Mesenchymal stem cell (in vitro differentiated cells and primary cell): ENCODE data around the gene PARD3B.

Experiments used
- DNase-seq: peaks from one replicate; pipeline ENCODE4 v3.0.0-alpha.2; 2013
- H2AFZ ChIP-seq: one replicate; pipeline ENCODE4 v1.6.1; 2013; ENCODE audit warnings: low read depth, mild to moderate bottlenecking, control low read depth, inconsistent platforms, low read length, moderate library complexity
- H2AK5ac ChIP-seq: 2 replicates; pipeline ENCODE4 v1.6.1; 2013; ENCODE audit warnings: low read length, moderate library complexity, mild to moderate bottlenecking, inconsistent platforms; ENCODE audit not compliant: severe bottlenecking
- H2BK120ac ChIP-seq: one replicate; pipeline ENCODE4 v1.6.1; 2013; ENCODE audit warnings: low read depth, mild to moderate bottlenecking, inconsistent platforms, low read length, moderate library complexity
- H2BK12ac ChIP-seq, 2 experiments: one replicate each; pipeline ENCODE4 v1.6.1; 2013; ENCODE audit warnings: inconsistent platforms in 2 of 2, low read length in 2 of 2, mild to moderate bottlenecking in 2 of 2, moderate library complexity in 2 of 2, control low read depth in 1 of 2
- H2BK15ac ChIP-seq: one replicate; pipeline ENCODE4 v1.6.1; 2013; ENCODE audit warnings: mild to moderate bottlenecking, low read depth, inconsistent platforms; ENCODE audit not compliant: poor library complexity, severe bottlenecking
- H2BK5ac ChIP-seq: 2 replicates; pipeline ENCODE4 v1.6.1; 2013; ENCODE audit warnings: low read depth, mild to moderate bottlenecking, low read length, control low read depth, inconsistent platforms; ENCODE audit not compliant: poor library complexity, severe bottlenecking
- H3K14ac ChIP-seq, 2 experiments: one replicate each; pipeline ENCODE4 v1.6.1; 2013; ENCODE audit warnings: inconsistent platforms in 2 of 2, low read length in 2 of 2, control low read depth in 1 of 2, mild to moderate bottlenecking in 1 of 2, moderate library complexity in 1 of 2
- H3K18ac ChIP-seq, 2 experiments: one replicate each; pipeline ENCODE4 v1.6.1; 2013; ENCODE audit warnings: inconsistent platforms in 2 of 2, low read length in 2 of 2, control low read depth in 1 of 2, low read depth in 1 of 2, mild to moderate bottlenecking in 1 of 2
- H3K23ac ChIP-seq, 2 experiments: one replicate each; pipeline ENCODE4 v1.6.1; 2013; ENCODE audit warnings: inconsistent platforms in 2 of 2, low read length in 2 of 2, mild to moderate bottlenecking in 2 of 2, moderate library complexity in 2 of 2, control low read depth in 1 of 2
- H3K27ac ChIP-seq: 2 replicates; pipeline ENCODE4 v1.5.1; 2013; ENCODE audit warnings: mild to moderate bottlenecking, moderate library complexity, low read length, control low read depth, inconsistent platforms; ENCODE audit not compliant: poor library complexity, severe bottlenecking
- H3K27me3 ChIP-seq, 2 experiments: 2 replicates each; pipeline versions ENCODE4 v1.6.1 to v1.7.0; 2013; ENCODE audit warnings: low read length in 2 of 2, mild to moderate bottlenecking in 2 of 2, moderate library complexity in 2 of 2, control low read depth in 1 of 2, inconsistent platforms in 1 of 2; ENCODE audit not compliant: control insufficient read depth in 1 of 2, insufficient read depth in 1 of 2
- H3K36me3 ChIP-seq, 2 experiments: 2 replicates each; pipeline versions ENCODE4 v1.6.1 to v1.7.0; 2013; ENCODE audit warnings: low read length in 2 of 2, control low read depth in 1 of 2, inconsistent platforms in 1 of 2, low read depth in 1 of 2, mild to moderate bottlenecking in 1 of 2; ENCODE audit not compliant: insufficient read depth in 2 of 2, control insufficient read depth in 1 of 2
- H3K4ac ChIP-seq, 2 experiments: one replicate each; pipeline ENCODE4 v1.6.1; 2013; ENCODE audit warnings: inconsistent platforms in 2 of 2, low read length in 2 of 2, mild to moderate bottlenecking in 2 of 2, moderate library complexity in 2 of 2, control low read depth in 1 of 2, low read depth in 1 of 2
- H3K4me1 ChIP-seq: 2 replicates; pipeline ENCODE4 v1.6.1; 2013; ENCODE audit warnings: low read depth, low read length, control low read depth; ENCODE audit not compliant: control insufficient read depth, insufficient read depth
- H3K4me2 ChIP-seq: 2 replicates; pipeline ENCODE4 v1.6.1; 2013; ENCODE audit warnings: low read length, mild to moderate bottlenecking, inconsistent platforms; ENCODE audit not compliant: poor library complexity, severe bottlenecking
- H3K4me3 ChIP-seq, 2 experiments: 2 replicates each; pipeline versions ENCODE4 v1.5.1 to v1.7.0; 2013; ENCODE audit warnings: low read length in 2 of 2, mild to moderate bottlenecking in 2 of 2, control low read depth in 1 of 2, low read depth in 1 of 2; ENCODE audit not compliant: insufficient read depth in 1 of 2
- H3K79me1 ChIP-seq: replicated peaks from 2 replicates; pipeline ENCODE4 v1.6.1; 2013; ENCODE audit warnings: mild to moderate bottlenecking, control low read depth, low read length, inconsistent platforms; ENCODE audit not compliant: poor library complexity, severe bottlenecking
- H3K9ac ChIP-seq: 2 replicates; pipeline ENCODE4 v1.7.0; 2013; ENCODE audit warnings: mild to moderate bottlenecking, low read length, moderate library complexity
- H3K9me3 ChIP-seq: 2 replicates; pipeline ENCODE4 v1.7.0; 2013; ENCODE audit warnings: mild to moderate bottlenecking, low read length; ENCODE audit not compliant: control insufficient read depth
- H4K8ac ChIP-seq: one replicate; pipeline ENCODE4 v1.6.1; 2013; ENCODE audit warnings: inconsistent platforms, mild to moderate bottlenecking, low read length, moderate library complexity
- H4K91ac ChIP-seq: one replicate; pipeline ENCODE4 v1.6.1; 2013; ENCODE audit warnings: mild to moderate bottlenecking, low read length, inconsistent platforms
- WGBS: methylation state at CpG from one replicate; pipeline ENCODE4 v1.1.7; 2013; ENCODE audit warnings: mixed read lengths; 5-methylcytosine and 5-hydroxymethylcytosine counted together

PARD3B gene

GRCh38 chr2:205456682-205457081, 911.4 kb downstream of the PARD3B start:
- Histone ChIP-seq H2BK12ac (no peak overlapping the region), H3K4me2 (no peak overlapping the region), H3K9me3 (no peaks in the 10 kb centered on the region), H2BK15ac (no peak overlapping the region), H3K79me1 (no peaks in the 10 kb centered on the region), H2BK120ac (no peak overlapping the region), H4K91ac (no peak overlapping the region), H3K27me3 (no peaks in the 10 kb centered on the region), H3K14ac (no peak overlapping the region), H3K36me3 (no peaks in the 10 kb centered on the region), H3K9ac (no peak overlapping the region), H3K27ac (no peak overlapping the region), H3K4me3 (no peak overlapping the region), H3K18ac (no peak overlapping the region), H3K4me1 (no peaks in the 10 kb centered on the region), H2AK5ac (no peak overlapping the region), H3K23ac (no peak overlapping the region), H3K4ac (no peak overlapping the region), H2AFZ (no peak overlapping the region), H4K8ac (no peak overlapping the region), H2BK5ac (no peak overlapping the region)
- no CpG with 5 or more reads among the region's 1 CpG for WGBS
- DNase-seq, result no peak

- H3K9ac ChIP-seq, result no peak overlapping the region
- no peaks in the 10 kb centered on the region for H3K4me1 ChIP-seq
- no peak overlapping the region for H2BK120ac ChIP-seq
- H4K91ac ChIP-seq, result no peak overlapping the region
- no peak overlapping the region for H3K4me2 ChIP-seq
- H3K27me3 ChIP-seq, result no peaks in the 10 kb centered on the region
- H2AFZ ChIP-seq, result no peak overlapping the region
- H3K4ac ChIP-seq, result no peak overlapping the region
- H3K79me1 ChIP-seq, result no peaks in the 10 kb centered on the region
- no peak overlapping the region for H2AK5ac ChIP-seq
- no peaks in the 10 kb centered on the region for H3K9me3 ChIP-seq
- H2BK15ac ChIP-seq, result no peak overlapping the region
- no peak overlapping the region for H3K23ac ChIP-seq
- no peak overlapping the region for H3K4me3 ChIP-seq
- H3K36me3 ChIP-seq, result no peaks in the 10 kb centered on the region
- H3K14ac ChIP-seq, result no peak overlapping the region
- no peak overlapping the region for H2BK12ac ChIP-seq
- no peak for DNase-seq
- no peak overlapping the region for H2BK5ac ChIP-seq
- H4K8ac ChIP-seq, result no peak overlapping the region
- 100% methylated on average over 1 of the region's 1 CpG for WGBS
- no peak overlapping the region for H3K18ac ChIP-seq
- no peak overlapping the region for H3K27ac ChIP-seq
These were observed 914.9 kb downstream of the PARD3B start for GRCh38 chr2:205460217-205460616.

GRCh38 chr2:205461169-205461568, 915.9 kb downstream of the PARD3B start:
- no peak overlapping the region for H2BK120ac ChIP-seq
- H3K23ac ChIP-seq, result no peak overlapping the region
- no peaks in the 10 kb centered on the region for H3K79me1 ChIP-seq
- no peak overlapping the region for H3K9ac ChIP-seq
- H3K4me2 ChIP-seq, result no peak overlapping the region
- no peak overlapping the region for H4K91ac ChIP-seq
- no peak overlapping the region for H2BK5ac ChIP-seq
- H3K27ac ChIP-seq, result no peak overlapping the region
- WGBS, result 95% methylated on average over 4 of the region's 4 CpGs
- no peak overlapping the region for H3K14ac ChIP-seq
- H4K8ac ChIP-seq, result no peak overlapping the region
- no peak overlapping the region for H2BK12ac ChIP-seq
- no peaks in the 10 kb centered on the region for H3K36me3 ChIP-seq
- H3K18ac ChIP-seq, result no peak overlapping the region
- H3K9me3 ChIP-seq, result no peaks in the 10 kb centered on the region
- no peak overlapping the region for H2BK15ac ChIP-seq
- H2AK5ac ChIP-seq, result no peak overlapping the region
- H3K27me3 ChIP-seq, result no peaks in the 10 kb centered on the region
- no peak overlapping the region for H3K4me3 ChIP-seq
- no peak for DNase-seq
- H2AFZ ChIP-seq, result no peak overlapping the region
- no peak overlapping the region for H3K4ac ChIP-seq
- H3K4me1 ChIP-seq, result no peaks in the 10 kb centered on the region

GRCh38 chr2:205461678-205462665, 916.7 kb downstream of the PARD3B start:
- Histone ChIP-seq H2BK120ac (no peak overlapping the region), H2BK12ac (no peak overlapping the region), H3K36me3 (no peaks in the 10 kb centered on the region), H3K4ac (no peak overlapping the region), H3K27ac (no peak overlapping the region), H3K79me1 (no peaks in the 10 kb centered on the region), H3K9me3 (no peaks in the 10 kb centered on the region), H2BK5ac (no peak overlapping the region), H3K18ac (no peak overlapping the region), H3K4me1 (no peaks in the 10 kb centered on the region), H2BK15ac (no peak overlapping the region), H3K4me3 (no peak overlapping the region), H3K27me3 (no peaks in the 10 kb centered on the region), H3K14ac (no peak overlapping the region), H2AFZ (no peak overlapping the region), H4K91ac (no peak overlapping the region), H3K9ac (no peak overlapping the region), H4K8ac (no peak overlapping the region), H3K23ac (no peak overlapping the region), H3K4me2 (no peak overlapping the region), H2AK5ac (no peak overlapping the region)
- DNase-seq, result no peak
- 90% methylated on average over 5 of the region's 6 CpGs for WGBS
